Thyroid gland (tissue), 4 donors: ENCODE data around the gene ARHGAP28.

Experiments used
- CTCF ChIP-seq, 6 experiments: fragments of 200-600 bp in 3 of 6; fragments of 450-650 bp in 3 of 6; sonication (generic) in 3 of 6; IDR thresholded peaks; one replicate each; pipeline ENCODE4 v1.5.1; 2016 to 2019; ENCODE audit warnings: antibody characterized with exemption in 6 of 6, mild to moderate bottlenecking in 2 of 6, inconsistent platforms in 1 of 6, moderate library complexity in 1 of 6
- POLR2A ChIP-seq, 2 donors: fragments of 450-650 bp; IDR thresholded peaks; one replicate each; pipeline ENCODE4 v1.6.1; 2017; ENCODE audit warnings: antibody characterized with exemption in 2 of 2, mild to moderate bottlenecking in 2 of 2, moderate library complexity in 1 of 2

GRCh38 chr18:6878556-6879297 is 149.2 kb downstream of the ARHGAP28 start:
- TF ChIP-seq CTCF (IDR thresholded peaks at IDR 0.05): no peak
- no peak for TF ChIP-seq POLR2A (IDR thresholded peaks at IDR 0.05)
